Dermis microvascular lymphatic vessel endothelial cell (primary cell): ENCODE data around the gene ARID1B. TPM values are rescaled to one million over a fixed set of nuclear protein-coding genes. Genes with fewer than 3 reads are reported as not detected.

Experiments
- DNase-seq, 2 donors: peaks; one replicate each; pipeline versions ENCODE4 v3.0.0 to v3.0.0-alpha.2; 2010; ENCODE audit warnings: low read depth in 2 of 2
- total RNA-seq: library from RNA; depleted of rRNA; stranded (reverse); fragments of >200 nt; gene quantifications from 2 replicates; pipeline ENCODE4 v1.2.1, GENCODE V29; 2014

The ARID1B gene
- total RNA-seq, 1 donor from 2014 or later = 22.0 TPM

DNA sequence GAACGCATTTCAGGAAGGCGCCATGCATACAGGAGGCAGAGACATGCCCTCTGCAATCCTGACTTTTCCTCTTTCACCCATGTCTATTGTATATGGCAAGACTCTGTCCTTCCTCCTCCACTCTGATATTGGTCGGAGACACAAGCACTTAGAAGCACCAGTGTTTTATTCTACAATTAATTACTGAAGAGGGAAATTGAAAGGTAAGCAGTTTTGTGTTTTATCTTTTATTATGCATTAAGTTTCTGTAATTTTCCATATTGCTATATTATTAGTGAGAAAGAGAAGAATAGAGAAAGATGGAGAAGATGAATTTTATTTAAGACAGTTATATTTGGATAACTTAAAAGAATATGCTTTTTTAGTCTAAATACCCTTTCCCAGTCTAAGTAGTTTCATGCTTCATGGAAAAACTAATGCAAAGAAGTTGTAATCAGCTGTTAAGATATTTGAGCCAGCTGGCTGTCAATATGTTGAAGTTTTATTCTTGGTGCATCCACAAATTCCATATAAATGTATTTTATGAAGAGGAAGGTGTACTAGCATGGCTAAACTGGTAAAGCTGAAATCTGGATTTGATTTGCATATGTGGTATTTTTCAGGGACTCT, 13.6 kb downstream of the ARID1B start:
- DNase-seq = no peak

GRCh38 chr6:156791320-156791850, 14.2 kb downstream of the ARID1B start:
- peak in 1 of 2 donors; percentile 83 for DNase-seq

DNA sequence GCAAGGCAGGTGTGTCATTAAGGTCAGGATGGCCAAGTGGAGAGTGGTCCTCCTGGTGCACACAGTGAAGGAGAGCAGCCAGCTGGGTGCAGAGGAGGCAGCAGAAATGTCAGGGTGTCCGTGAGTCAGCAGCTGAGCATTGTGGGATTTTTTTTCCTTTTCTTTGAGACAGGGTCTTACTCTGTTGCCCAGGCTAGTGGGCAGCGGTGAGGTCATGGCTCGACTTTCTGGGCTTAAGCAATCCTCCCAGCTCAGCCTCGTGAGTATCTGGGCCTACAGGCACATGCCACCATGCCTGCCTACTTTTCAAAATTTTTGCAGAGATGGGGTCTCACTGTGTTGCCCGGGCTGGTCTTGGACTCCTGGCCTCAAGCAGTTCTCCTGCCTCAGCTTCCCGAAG, 16.0 kb downstream of the ARID1B start:
- no peak for DNase-seq

DNA sequence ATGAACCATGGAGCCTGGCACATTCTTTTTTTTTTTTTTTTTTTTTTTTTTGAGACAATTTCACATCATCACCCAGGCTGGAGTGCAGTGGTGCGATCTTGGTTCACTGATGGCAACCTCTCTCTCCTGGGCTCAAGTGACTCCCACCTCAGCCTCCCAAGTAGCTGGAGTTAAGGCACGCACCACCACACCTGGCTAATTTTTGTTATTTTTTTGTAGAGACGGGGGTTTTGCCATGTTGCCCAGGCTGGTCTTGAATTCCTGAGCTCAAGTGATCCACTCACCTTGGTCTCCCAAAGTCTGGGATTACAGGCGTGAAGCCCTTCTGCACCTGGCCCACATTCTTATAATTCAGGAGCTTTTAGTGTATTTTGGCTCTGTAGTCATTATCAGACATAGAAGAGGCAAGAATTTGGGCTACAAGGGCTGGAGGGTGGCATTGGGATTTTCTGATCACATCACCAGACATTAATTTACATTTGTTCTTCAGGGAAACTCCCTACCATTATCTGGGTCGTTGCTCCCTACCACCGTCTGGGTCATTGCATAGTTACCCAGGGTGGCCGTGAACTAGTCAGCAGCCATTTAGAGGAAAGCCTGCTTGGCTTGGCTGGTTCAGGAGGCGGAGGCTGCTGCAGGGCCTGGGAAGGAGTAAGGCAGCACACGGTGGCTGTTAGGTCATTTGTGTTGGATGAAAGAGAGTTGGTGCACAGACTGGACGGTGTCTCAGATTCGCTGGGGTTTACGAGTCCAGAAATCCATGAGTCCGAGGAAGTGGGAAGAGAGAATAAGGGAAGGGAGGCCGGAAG, 17.6 kb downstream of the ARID1B start:
- DNase-seq = no peak

DNA sequence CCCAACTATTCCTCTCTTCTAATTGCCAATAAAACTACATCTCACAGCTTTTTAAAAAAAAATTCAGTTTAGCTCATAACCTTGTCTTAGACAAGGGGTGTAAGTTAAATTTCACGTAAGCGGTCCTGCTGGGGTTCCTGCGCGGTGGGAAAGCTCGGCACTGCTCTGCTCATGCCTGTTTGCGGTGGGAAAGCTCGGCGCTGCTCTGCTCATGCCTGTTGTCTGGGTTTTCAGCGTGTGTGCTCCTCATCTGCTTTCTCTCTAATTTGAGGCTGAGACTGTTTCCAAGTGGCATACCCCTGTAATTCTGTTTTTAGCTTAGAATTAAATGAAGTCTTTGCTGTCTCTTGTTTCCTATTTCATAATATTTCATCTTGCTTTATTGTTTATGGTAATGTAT, 18.6 kb downstream of the ARID1B start:
- no peak for DNase-seq

- DNase-seq = no peak
Observed at GRCh38 chr6:156796627-156797026, 19.4 kb downstream of the ARID1B start.

GRCh38 chr6:156797901-156798735, 20.9 kb downstream of the ARID1B start:
- no peak for DNase-seq

DNA sequence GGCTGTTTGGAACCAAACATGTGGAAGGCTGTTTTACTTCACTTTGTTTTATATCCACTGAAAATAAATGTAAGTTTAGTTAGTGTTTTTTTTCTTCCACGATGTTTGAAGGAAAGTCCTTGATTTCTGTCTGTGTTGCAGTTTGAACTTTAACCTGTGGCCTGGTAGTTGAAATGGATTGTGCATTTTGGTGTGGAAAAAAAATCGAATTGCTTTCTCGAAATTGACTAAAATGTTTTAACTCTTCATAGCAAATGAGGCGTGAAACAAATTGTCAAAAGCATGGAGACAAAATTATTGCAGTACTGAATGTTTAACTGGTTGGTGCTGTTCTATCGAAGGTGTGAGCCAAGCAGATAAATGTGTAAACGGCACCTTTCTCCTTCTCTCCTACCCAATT, 24.5 kb downstream of the ARID1B start:
- DNase-seq = no peak

DNA sequence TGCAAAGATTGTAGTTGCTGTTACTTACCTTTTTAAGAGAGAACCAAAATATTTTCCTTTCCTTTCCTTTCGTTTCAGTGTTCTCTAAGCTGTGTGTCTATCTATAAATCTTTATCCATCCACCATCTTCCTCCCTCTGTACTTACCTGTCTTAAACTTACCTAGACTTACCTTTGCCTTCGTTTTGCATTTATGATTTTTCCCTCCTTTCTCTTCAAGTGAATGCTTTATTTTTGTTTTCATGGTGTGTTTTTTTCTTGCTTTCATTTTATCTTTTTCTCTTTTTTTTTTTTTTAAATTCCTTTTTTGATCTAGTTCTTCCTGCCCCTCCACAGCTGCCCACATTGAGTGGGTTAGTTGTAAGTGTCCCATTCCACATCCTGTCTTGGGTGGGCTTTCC, 26.2 kb downstream of the ARID1B start:
- no peak for DNase-seq

DNA sequence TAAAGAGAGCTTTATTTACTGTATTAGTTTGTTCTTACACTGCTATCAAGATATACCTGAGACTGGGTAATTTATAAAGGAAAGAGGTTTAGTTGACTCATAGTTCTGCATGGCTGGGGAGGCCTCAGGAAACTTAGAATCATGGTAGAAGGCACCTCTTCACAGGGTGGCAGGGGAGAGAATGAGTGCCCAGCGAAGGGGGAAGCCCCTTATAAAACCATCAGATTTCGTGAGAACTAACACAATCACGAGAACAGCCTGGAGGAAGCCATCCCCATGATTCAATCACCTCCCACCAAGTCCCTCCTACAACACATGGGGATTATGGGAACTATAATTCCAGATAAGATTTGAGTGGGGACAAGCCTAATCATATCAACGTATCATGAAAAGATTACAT, 27.2 kb downstream of the ARID1B start:
- no peak for DNase-seq

- no peak for DNase-seq
Observed at GRCh38 chr6:156806155-156806554, 29.0 kb downstream of the ARID1B start.

DNA sequence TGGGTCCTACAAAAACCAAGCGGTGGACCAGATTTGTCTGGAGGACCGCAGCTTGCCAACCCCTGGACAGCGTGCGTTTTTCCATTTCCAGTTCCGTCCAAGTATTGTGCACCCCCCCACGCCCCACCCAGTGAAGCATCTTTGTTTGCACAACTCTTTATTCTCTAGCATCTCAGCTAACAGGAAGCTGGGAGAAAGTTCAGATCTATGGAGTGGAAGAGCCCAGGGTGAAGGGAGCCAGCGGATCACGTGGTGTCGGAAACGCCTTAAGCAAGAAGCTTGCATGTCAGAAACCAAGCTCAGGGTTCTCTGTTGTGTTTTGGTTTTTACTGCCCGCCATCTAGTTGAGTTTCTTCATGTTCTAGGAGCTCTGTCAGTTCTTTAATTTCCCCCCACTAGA, 29.9 kb downstream of the ARID1B start:
- no peak for DNase-seq

- DNase-seq = no peak
Observed at GRCh38 chr6:156807795-156808194, 30.6 kb downstream of the ARID1B start.

DNA sequence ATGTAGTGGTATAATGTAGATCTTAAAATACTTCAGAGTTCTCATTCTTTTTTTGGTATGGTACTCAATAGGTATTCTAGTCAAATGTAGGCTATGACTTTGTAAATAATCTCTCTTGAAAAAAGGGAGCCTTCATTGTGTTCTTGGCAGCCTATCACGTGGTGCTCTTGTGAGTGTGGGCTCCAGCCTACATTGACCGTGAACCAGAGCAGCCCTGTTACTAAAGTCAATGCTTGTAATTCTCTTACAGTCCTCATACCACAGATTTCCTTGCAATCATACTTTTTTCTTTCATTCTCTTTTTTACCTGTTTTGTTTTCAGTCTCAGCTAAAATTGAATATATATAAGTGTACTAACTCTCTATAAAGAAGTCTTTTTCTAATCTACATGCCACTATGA, 31.1 kb downstream of the ARID1B start:
- peak in 1 of 2 donors; percentile 35 for DNase-seq

- peak; percentile 24 to 67 for DNase-seq
Observed at GRCh38 chr6:156809034-156809433, 31.9 kb downstream of the ARID1B start.

- no peak for DNase-seq
Observed at GRCh38 chr6:156809446-156810178, 32.4 kb downstream of the ARID1B start.

- no peak for DNase-seq
Observed at GRCh38 chr6:156814036-156814581, 36.9 kb downstream of the ARID1B start.

DNA sequence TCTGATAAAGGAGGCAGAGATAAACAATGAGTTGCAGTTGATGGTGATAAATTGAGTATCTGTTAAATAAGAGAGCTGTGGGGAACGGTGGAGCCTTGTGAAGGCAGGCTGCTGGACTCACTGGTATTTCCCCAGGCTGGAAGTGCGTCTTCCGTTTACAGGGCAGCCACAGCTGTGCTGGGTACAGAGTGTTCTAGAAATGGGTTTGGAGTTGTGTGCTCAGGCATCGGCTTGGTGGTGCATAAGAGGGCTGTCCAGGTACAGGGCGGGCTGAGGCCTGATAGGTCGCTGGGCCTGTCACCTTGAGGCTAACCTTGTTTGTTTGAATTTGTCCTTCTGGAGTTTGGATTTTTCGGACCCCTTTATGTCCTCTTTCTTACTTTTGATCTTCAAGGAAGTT, 39.3 kb downstream of the ARID1B start:
- DNase-seq = peak in 1 of 2 donors; percentile 43

DNA sequence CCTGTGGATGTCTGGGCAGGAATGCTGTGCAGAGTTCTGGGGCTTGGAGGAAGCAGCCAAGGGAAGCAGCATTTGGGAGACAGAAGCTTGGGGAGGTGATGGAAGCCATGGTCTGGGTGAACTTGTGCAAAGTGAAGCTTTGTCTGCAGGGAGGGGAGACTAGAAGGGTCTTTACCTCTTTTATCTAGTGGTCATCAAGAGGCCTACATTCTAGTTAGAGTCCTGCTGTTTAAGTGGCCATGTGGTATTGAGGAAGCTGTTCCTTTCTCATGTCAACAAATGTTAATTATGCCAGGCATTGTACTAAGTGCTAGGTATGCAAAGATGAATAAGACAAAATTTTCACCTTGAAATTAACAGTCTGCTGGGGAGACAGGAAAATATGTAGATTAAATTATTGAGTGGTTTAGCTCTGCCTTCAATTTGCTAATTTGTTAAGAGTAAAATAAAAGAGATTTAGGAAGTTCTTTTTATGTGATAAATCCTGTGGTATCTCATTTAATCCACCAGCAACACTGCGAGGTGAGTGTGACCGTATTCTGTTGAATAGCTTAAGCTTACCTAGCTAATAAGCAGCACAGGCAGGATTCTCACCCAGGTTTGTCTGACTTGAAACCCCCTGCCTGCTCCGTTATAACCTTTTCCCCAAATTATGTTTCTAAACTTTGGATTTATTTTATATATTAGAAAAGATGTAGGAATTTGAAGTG, 43.1 kb downstream of the ARID1B start:
- DNase-seq = no peak

DNA sequence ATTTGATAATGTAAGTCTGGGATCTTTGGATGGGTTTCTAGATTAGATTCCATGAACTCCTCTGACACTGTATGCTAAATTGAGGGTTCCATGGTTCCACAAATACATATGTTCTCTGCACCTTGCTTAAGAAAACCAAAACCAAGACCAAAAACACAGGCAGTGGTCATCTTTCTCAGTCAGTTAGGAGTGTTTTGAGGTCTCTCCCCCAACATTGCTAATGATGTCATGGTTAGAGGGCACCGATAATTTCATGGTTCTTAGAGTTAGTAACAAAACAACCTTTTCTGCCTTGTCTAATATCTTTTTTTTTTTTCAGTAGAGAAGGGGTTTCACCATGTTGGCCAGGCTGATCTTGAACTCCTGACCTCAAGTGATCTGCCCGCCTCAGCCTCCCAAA, 44.5 kb downstream of the ARID1B start:
- no peak for DNase-seq
